Measurements from ENCODE around the gene CHTF18. TPM values are rescaled to one million over a fixed set of nuclear protein-coding genes. Genes with fewer than 3 reads are reported as not detected.

CHTF18 gene
- total RNA-seq, 1 experiment from 2014 or later: 22.6 TPM

- H3K9me3 ChIP-seq: no peaks in the 10 kb centered on the region
- no peak for DNase-seq
- H3K4me3 ChIP-seq: no peak overlapping the region
Observed at GRCh38 chr16:754656-755055, 33.8 kb upstream of the CHTF18 start.

DNA sequence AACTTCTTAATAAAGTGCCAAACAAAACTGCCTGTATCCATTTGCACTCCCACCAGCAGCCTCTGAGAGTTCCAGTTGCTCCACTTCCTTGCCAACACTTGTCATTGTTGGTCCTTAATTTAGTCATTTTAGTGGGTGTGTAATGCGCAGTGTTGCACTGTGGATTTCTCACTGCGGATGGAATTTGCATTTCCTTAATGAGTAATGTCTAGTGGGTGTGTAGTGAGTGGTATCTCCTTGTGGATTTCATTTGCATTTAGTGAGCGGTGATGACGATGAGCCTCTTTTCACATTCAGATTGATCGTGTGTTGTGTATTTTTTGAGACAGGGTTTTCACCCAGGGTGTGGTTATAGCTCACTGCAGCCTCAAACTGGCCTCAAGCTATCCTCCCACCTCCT is 32.0 kb upstream of the CHTF18 start:
- Histone ChIP-seq H3K4me3 (no peak overlapping the region), H3K9me3 (no peaks in the 10 kb centered on the region), H3K27me3 (no peaks in the 10 kb centered on the region), H3K36me3 (no peaks in the 10 kb centered on the region)
- DNase-seq: no peak

More at GRCh38 chr16:754656-755055, 33.8 kb upstream of the CHTF18 start:
- no peaks in the 10 kb centered on the region for H3K27me3 ChIP-seq
- H3K36me3 ChIP-seq: no peaks in the 10 kb centered on the region

- H3K9me3 ChIP-seq: no peaks in the 10 kb centered on the region
- no peaks in the 10 kb centered on the region for H3K36me3 ChIP-seq
- DNase-seq: no peak
- H3K27me3 ChIP-seq: no peaks in the 10 kb centered on the region
- no peak overlapping the region for H3K4me3 ChIP-seq
Observed at GRCh38 chr16:759110-759910, 29.1 kb upstream of the CHTF18 start.

DNA sequence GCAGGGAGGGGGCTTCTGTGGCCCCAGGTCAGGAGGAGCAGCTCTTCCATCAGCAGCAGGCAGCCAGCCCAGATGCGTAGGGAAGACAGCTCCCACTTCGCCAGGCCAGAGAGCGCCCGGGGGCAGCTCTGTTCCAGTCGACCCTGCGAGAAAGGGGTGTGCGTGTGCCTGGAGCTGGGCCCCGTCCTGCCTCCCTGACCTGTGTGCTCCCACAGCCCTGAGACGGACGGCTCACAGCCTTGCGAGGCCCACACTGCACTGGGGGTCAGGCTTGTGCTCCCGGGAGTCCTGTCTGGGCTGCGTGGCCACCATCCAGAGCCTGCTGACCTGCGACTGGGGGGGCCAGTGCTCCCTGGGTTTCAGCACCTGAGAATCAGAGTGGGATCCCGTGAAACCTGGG is 28.4 kb upstream of the CHTF18 start:
- DNase-seq: no peak
- Histone ChIP-seq H3K4me3 (no peak overlapping the region), H3K27me3 (no peaks in the 10 kb centered on the region), H3K9me3 (no peaks in the 10 kb centered on the region), H3K36me3 (no peaks in the 10 kb centered on the region)

DNA sequence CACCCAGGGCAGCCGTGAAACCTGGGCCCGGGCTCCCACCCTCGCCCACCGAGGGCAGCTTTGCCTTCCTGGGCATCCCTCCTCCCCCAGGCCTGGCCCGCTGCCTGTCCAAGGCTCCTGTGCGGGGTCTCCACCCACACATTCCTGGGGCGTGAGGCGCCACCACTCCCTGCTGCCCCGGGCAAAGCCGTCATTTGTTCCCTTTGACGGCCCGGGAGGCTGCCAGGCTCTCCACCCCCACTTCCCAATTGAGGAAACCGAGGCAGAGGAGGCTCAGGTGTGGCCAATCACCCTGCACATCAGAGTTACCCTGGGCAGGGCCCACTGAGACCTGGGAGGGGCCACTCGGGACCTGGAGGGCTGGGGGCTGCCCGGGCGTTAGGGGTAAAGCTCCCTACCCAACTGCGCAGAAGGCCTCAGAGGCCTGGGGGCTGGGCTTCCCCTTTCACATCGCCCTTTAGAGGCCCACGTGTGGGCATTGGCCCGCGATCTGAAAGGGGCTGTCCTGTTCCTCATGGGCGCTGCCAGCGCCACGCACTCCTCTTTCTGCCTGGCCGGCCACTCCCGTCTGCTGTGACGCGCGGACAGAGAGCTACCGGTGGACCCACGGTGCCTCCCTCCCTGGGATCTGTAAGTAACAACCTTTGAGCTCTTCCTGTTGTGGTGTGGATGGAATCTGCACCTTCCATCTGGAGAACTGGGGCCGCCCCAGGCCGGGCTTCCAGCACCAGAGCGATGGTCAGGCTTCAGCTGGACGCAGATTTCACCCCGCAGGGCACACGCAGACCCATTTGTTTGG is 27.7 kb upstream of the CHTF18 start, which contains the start of gene MSLN:
MSLN (plus strand) TSS at position 190 of the 799 bp plus-strand sequence. CDS start 1,947 bp downstream, outside the sequence.
- no peaks in the 10 kb centered on the region for H3K27me3 ChIP-seq
- DNase-seq: peak; percentile 50
- H3K4me3 ChIP-seq: no peak within 1 kb of the TSS
- H3K36me3 ChIP-seq: no peaks in the 10 kb centered on the region
- H3K9me3 ChIP-seq: no peaks in the 10 kb centered on the region

- Histone ChIP-seq H3K9me3 (no peaks in the 10 kb centered on the region), H3K4me3 (no peak overlapping the region), H3K27me3 (no peaks in the 10 kb centered on the region), H3K36me3 (no peaks in the 10 kb centered on the region)
- DNase-seq: no peak
Observed at GRCh38 chr16:761625-762513, 26.6 kb upstream of the CHTF18 start.

GRCh38 chr16:762595-763268 is 25.7 kb upstream of the CHTF18 start:
- H3K36me3 ChIP-seq: no peaks in the 10 kb centered on the region
- no peaks in the 10 kb centered on the region for H3K9me3 ChIP-seq
- H3K27me3 ChIP-seq: no peaks in the 10 kb centered on the region
- no peak for DNase-seq
- H3K4me3 ChIP-seq: no peak overlapping the region

- H3K4me3 ChIP-seq: no peak overlapping the region
- no peaks in the 10 kb centered on the region for H3K9me3 ChIP-seq
- H3K36me3 ChIP-seq: no peaks in the 10 kb centered on the region
- H3K27me3 ChIP-seq: no peaks in the 10 kb centered on the region
- no peak for DNase-seq
Observed at GRCh38 chr16:763369-764183, 24.8 kb upstream of the CHTF18 start.

GRCh38 chr16:764184-764750 is 24.2 kb upstream of the CHTF18 start:
- Histone ChIP-seq H3K4me3 (no peak overlapping the region), H3K27me3 (no peaks in the 10 kb centered on the region), H3K36me3 (no peaks in the 10 kb centered on the region), H3K9me3 (no peaks in the 10 kb centered on the region)
- DNase-seq: no peak

DNA sequence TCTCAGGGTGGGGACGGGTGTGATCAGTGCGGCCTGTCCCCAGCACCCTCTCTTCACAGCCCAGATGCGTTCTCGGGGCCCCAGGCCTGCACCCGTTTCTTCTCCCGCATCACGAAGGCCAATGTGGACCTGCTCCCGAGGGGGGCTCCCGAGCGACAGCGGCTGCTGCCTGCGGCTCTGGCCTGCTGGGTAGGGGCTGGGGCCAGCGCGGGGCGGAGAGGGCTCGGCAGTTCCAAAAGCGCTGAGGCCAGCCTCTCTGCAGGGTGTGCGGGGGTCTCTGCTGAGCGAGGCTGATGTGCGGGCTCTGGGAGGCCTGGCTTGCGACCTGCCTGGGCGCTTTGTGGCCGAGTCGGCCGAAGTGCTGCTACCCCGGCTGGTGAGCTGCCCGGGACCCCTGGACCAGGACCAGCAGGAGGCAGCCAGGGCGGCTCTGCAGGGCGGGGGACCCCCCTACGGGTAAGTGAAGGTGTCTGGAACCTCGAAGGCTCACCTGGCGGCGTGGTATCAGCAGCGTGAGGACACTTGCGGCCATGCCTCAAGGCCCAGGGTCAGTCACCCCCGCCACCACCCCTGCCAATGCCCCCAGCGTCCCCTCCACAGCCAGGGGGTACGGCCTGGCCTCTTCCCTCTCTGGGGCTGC is 23.5 kb upstream of the CHTF18 start:
- H3K27me3 ChIP-seq: no peaks in the 10 kb centered on the region
- no peaks in the 10 kb centered on the region for H3K36me3 ChIP-seq
- no peak for DNase-seq
- no peaks in the 10 kb centered on the region for H3K9me3 ChIP-seq
- H3K4me3 ChIP-seq: no peak overlapping the region

- no peak for DNase-seq
- Histone ChIP-seq H3K27me3 (no peaks in the 10 kb centered on the region), H3K36me3 (no peaks in the 10 kb centered on the region), H3K9me3 (no peaks in the 10 kb centered on the region), H3K4me3 (no peak overlapping the region)
Observed at GRCh38 chr16:765488-765865, 22.9 kb upstream of the CHTF18 start.

GRCh38 chr16:766008-766819 is 22.2 kb upstream of the CHTF18 start:
- DNase-seq: no peak
- Histone ChIP-seq H3K27me3 (no peaks in the 10 kb centered on the region), H3K4me3 (no peak overlapping the region), H3K36me3 (no peaks in the 10 kb centered on the region), H3K9me3 (no peaks in the 10 kb centered on the region)

- Histone ChIP-seq H3K9me3 (no peaks in the 10 kb centered on the region), H3K4me3 (no peak overlapping the region), H3K27me3 (no peaks in the 10 kb centered on the region), H3K36me3 (no peaks in the 10 kb centered on the region)
- no peak for DNase-seq
Observed at GRCh38 chr16:766820-767640, 21.4 kb upstream of the CHTF18 start.

All from MG63 (cell line).